OCI-LY7 (cell line): ENCODE results near the gene TNFRSF12A. TPM values are rescaled to one million over a fixed set of nuclear protein-coding genes. Genes with fewer than 3 reads are reported as not detected.

Experiments used
- BruUV-seq: library from RNA; stranded (reverse); fragments of 400-500 nt; replicated peaks from 2 replicates; lab custom pipeline; 2021; lab: Mats Ljungman, UMichigan
- CTCF ChIA-PET: fragments of 300-600 bp; sonication (Branson Sonifier 250); formaldehyde crosslinking; loops from one replicate; lab custom pipeline; 2022; ENCODE audit warnings: antibody characterized with exemption; ENCODE audit not compliant: unreplicated experiment; lab: Charles Lee
- POLR2A ChIA-PET: fragments of 300-600 bp; sonication (Branson Sonifier 250); formaldehyde crosslinking; loops from one replicate; lab custom pipeline; 2022; ENCODE audit warnings: antibody characterized with exemption; lab: Charles Lee
- DNase-seq: peaks from one replicate; pipeline ENCODE4 v3.0.0-alpha.2; 2015; ENCODE audit warnings: low spot score
- H2AFZ ChIP-seq: fragments of 200-600 bp; sonication (generic), shearing (Covaris generic); 2 replicates; pipeline ENCODE4 v1.6.1; 2014; ENCODE audit warnings: mild to moderate bottlenecking, antibody characterized with exemption, low read length, moderate library complexity
- H3K27ac ChIP-seq: fragments of 200-600 bp; sonication (generic); 2 replicates; pipeline ENCODE4 v1.5.1; 2014; ENCODE audit warnings: mixed run types, low read depth, mild to moderate bottlenecking, moderate library complexity, low read length, inconsistent platforms; ENCODE audit not compliant: poor library complexity, severe bottlenecking
- H3K36me3 ChIP-seq: fragments of 200-600 bp; sonication (generic); 2 replicates; pipeline ENCODE4 v1.6.1; 2014; ENCODE audit warnings: mild to moderate bottlenecking, antibody characterized with exemption, low read length, moderate library complexity, mixed read lengths; ENCODE audit not compliant: insufficient read depth
- H3K4me1 ChIP-seq: fragments of 200-600 bp; sonication (generic); 2 replicates; pipeline ENCODE4 v1.5.1; 2014; ENCODE audit warnings: mild to moderate bottlenecking, low read length; ENCODE audit not compliant: insufficient read depth, poor library complexity, severe bottlenecking
- H3K4me2 ChIP-seq: fragments of 200-600 bp; sonication (generic); 2 replicates; pipeline ENCODE4 v1.6.1; 2014; ENCODE audit warnings: mild to moderate bottlenecking, low read length
- H3K4me3 ChIP-seq: fragments of 200-600 bp; sonication (generic); 2 replicates; pipeline ENCODE4 v1.5.1; 2014; ENCODE audit warnings: mild to moderate bottlenecking, low read depth, low read length; ENCODE audit not compliant: poor library complexity, severe bottlenecking
- H3K79me2 ChIP-seq: fragments of 200-600 bp; sonication (generic); 2 replicates; pipeline ENCODE4 v1.6.1; 2016; ENCODE audit warnings: low read depth, mild to moderate bottlenecking, low read length, moderate library complexity, mixed read lengths; ENCODE audit not compliant: insufficient read depth
- H3K9me2 ChIP-seq: fragments of 200-600 bp; sonication (generic); 2 replicates; pipeline ENCODE4 v1.6.1; 2016; ENCODE audit warnings: mild to moderate bottlenecking, low read length, mixed read lengths; ENCODE audit not compliant: insufficient read depth
- H3K9me3 ChIP-seq: fragments of 200-600 bp; sonication (generic); 2 replicates; pipeline ENCODE4 v1.6.1; 2014; ENCODE audit warnings: mild to moderate bottlenecking, mixed run types, low read length, mixed read lengths
- H4K20me1 ChIP-seq: fragments of 200-600 bp; sonication (generic); 2 replicates; pipeline ENCODE4 v1.6.1; 2014; ENCODE audit warnings: mild to moderate bottlenecking, antibody characterized with exemption, low read length, moderate library complexity, mixed read lengths; ENCODE audit not compliant: insufficient read depth
- EZH2phosphoT487 ChIP-seq: fragments of 200-600 bp; sonication (generic); IDR thresholded peaks from 2 replicates; pipeline ENCODE4 v1.6.1; 2018; ENCODE audit warnings: low read depth, borderline replicate concordance, mild to moderate bottlenecking, mixed run types, antibody characterized with exemption, low read length, moderate library complexity, mixed read lengths
- intact Hi-C: fragments of 100-400 bp; cut with micrococcal nuclease; formaldehyde crosslinking; loops from one replicate; pipeline ENCODE4 v1.10.0; 2022; ENCODE audit not compliant: unreplicated experiment
- total RNA-seq, 2 experiments: library from RNA; depleted of rRNA in 1 of 2; stranded (reverse); fragments of >200 nt in 1 of 2; shearing (Covaris generic) in 1 of 2; gene quantifications; 2 replicates each; pipeline ENCODE4 v1.2.3, GENCODE V29; 2014 to 2022
- TF ChIP-seq, protein P1 (sequence below): fragments of 200-600 bp; sonication (generic); conservative IDR thresholded peaks from 2 replicates; pipeline ENCODE4 v1.5.1; 2014; ENCODE audit warnings: mild to moderate bottlenecking, antibody characterized with exemption, low read length, moderate library complexity, mixed read lengths

The TNFRSF12A gene
- total RNA-seq, 2 experiments from 2014 or later = 1.9 to 4.9 TPM

DNA sequence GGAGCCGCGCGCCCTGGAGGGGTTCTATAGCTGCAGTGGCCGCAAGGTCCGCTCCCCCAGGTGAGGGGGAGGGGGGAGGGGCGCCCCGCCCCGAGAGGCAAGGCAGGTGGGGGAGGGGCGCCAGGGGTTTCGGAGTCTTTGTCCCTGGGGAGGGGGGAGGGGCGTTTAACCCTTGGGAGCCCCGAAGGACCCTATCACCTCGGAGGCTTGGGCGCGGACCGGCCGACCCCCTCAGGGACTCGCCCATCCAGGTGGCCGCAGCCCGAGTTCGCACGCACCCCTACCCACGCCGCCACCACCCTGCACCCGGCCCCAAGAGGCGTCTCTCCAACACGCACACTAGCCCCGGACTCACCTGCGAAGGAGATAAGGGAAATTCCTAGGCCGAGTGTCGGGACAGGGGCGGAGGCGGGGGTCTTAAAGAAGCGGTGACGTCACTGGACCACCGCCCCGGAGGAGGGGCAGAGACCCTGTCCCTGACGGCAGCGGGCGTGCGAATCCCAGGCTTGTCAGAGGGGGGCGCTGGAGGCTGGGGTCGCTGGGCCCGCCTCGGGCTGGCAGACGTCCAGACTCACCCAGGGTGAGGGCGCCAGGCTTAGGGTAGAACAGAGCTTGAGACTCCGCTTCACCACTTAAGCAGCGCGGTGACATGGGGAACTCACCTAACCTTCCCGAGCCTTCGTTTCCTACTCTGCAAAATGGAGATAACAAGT is 2.2 kb upstream of the TNFRSF12A start, which contains the start of gene CLDN6:
Gene CLDN6 (minus strand): TSS at position 390 of the 713 bp plus-strand sequence. CDS start 2,162 bp downstream, outside the sequence.
- CTCF ChIA-PET = no interaction called here
- Histone ChIP-seq H3K9me3 (no peaks in the 10 kb centered on the region), H3K4me2 (peak within 1 kb of the TSS; percentile 37), H3K4me1 (peaks cover 34% of the 10 kb centered on the region), H3K27ac (no peak within 1 kb of the TSS), H3K9me2 (no peaks in the 10 kb centered on the region), H3K36me3 (no peaks in the 10 kb centered on the region), H3K4me3 (no peak within 1 kb of the TSS), H2AFZ (no peak within 1 kb of the TSS), H4K20me1 (no peaks in the 10 kb centered on the region), H3K79me2 (no peaks in the 10 kb centered on the region)
- DNase-seq = peak; percentile 15
- no TSS peak for BruUV-seq
- POLR2A ChIA-PET = no interaction called here
- no peak for TF ChIP-seq EZH2phosphoT487
- TF ChIP-seq, protein P1, sequence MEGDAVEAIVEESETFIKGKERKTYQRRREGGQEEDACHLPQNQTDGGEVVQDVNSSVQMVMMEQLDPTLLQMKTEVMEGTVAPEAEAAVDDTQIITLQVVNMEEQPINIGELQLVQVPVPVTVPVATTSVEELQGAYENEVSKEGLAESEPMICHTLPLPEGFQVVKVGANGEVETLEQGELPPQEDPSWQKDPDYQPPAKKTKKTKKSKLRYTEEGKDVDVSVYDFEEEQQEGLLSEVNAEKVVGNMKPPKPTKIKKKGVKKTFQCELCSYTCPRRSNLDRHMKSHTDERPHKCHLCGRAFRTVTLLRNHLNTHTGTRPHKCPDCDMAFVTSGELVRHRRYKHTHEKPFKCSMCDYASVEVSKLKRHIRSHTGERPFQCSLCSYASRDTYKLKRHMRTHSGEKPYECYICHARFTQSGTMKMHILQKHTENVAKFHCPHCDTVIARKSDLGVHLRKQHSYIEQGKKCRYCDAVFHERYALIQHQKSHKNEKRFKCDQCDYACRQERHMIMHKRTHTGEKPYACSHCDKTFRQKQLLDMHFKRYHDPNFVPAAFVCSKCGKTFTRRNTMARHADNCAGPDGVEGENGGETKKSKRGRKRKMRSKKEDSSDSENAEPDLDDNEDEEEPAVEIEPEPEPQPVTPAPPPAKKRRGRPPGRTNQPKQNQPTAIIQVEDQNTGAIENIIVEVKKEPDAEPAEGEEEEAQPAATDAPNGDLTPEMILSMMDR = peak; percentile 65
- intact Hi-C loops = no loop called here

- Histone ChIP-seq H3K27ac (no peak overlapping the region), H3K4me3 (peak overlapping the region; percentile 68), H3K79me2 (no peaks in the 10 kb centered on the region), H3K4me1 (peaks cover 39% of the 10 kb centered on the region), H3K9me2 (no peaks in the 10 kb centered on the region), H3K9me3 (no peaks in the 10 kb centered on the region), H3K4me2 (peak overlapping the region; percentile 86), H3K36me3 (no peaks in the 10 kb centered on the region), H4K20me1 (no peaks in the 10 kb centered on the region), H2AFZ (peak overlapping the region; percentile 69; the same call in 1 of the 2 replicates)
- no peak for DNase-seq
- intact Hi-C loops = loop anchor here (2.0 kb wide), 1 partner anchor 17 kb away; no protein-coding TSS in a partner anchor
- BruUV-seq = no TSS peak
- no peak for TF ChIP-seq EZH2phosphoT487
- TF ChIP-seq, protein P1 = no peak
- POLR2A ChIA-PET = interaction anchor here (1.0 to 1.7 kb wide), 3 partner anchors 8 to 12 kb away, joined by 3 to 7 read pairs (median 3); no protein-coding TSS in a partner anchor
- CTCF ChIA-PET = interaction anchor here (0.6 kb wide), 1 partner anchor 106 kb away, joined by 3 read pairs; no protein-coding TSS in a partner anchor
Measured at GRCh38 chr16:3019594-3020246, 448 bp upstream of the TNFRSF12A start.
